Effector CD8-positive, alpha-beta T cell (primary cell): ENCODE data around the gene STAMBP.
"Not testable (repeated sequence)": the region's sequence is repeated elsewhere in the genome, so short reads cannot be mapped to it uniquely, and the experiment has no call there.

ENCODE experiments used
- DNase-seq: peaks from one replicate; lab custom pipeline; 2025; lab: John Stamatoyannopoulos, UW

Gene STAMBP

GRCh38 chr2:73887596-73888353, 59.0 kb downstream of the STAMBP start:
- DNase-seq: not testable (repeated sequence)

DNA sequence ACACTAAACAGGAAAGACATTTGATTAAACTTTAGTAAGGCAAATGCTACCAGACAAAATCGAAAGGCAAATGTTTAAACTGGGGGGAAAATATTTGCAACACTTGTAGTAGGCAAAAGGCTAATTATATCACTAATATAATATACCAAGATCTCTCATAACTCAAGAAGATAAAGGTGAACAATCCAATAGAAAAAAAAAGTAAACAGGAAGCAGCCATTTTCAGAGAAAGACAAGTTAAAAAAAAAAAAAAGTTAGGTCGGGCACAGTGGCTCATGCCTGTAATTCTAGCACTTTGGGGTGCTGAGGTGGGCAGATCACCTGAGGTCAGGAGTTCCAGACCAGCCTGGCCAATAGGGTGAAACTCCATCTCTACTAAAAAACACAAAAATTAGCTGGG, 59.6 kb downstream of the STAMBP start:
- no peak for DNase-seq

DNA sequence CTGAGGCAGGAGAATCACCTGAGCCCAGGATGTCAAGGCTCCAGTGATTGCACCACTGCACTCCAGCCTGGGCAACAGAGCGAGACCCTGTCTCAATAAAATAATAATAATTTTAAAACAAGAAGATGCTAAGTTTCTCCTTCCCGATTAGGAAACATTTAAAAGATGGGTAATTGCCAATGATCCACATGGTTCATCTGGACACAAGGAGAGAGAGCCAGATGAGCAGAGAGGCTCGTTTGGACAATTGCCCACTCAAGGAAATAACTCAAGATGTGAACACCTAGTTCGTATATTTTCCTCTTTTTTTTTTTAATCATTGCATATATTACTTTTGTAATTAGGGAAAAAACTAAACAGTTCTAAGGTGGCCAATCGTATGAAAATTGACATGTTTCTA, 60.4 kb downstream of the STAMBP start:
- no peak for DNase-seq

DNA sequence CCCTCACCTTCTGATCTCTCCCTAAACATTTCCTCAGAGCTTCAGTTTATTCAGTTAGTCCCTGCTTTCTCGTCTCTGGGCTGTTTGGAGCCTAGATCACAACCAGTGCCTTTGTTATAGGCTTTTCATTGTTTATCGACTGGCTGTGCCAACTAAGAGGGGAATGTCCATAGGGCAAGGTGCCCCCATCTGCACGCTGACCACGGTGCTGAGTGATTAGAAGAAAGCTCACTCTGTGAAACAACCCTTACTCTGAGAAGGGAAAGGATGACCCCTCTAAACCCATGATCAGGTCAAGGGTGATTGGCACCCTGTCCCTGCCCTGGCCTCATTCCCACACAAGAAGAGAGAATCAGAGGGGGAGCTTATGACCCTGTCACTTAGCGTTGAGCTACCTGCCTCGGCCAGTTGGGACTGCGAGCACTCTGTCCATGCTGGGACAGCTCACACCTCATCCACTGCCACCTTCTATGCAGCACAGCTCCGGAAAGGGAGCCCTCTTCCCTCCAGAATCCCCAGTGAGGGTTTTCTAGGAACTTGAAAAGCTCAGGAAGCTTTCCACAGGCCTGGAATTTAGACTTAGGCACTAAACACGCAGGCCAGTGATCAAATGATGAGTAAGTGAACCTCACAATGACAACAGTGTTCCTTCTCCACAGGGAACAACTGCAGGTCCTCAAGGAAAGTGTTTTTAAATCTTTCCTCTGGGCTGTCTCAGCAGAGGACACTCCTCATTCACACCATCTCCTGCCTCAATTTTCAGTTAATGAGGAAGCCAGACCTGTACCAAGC, 61.7 kb downstream of the STAMBP start:
- no peak for DNase-seq

DNA sequence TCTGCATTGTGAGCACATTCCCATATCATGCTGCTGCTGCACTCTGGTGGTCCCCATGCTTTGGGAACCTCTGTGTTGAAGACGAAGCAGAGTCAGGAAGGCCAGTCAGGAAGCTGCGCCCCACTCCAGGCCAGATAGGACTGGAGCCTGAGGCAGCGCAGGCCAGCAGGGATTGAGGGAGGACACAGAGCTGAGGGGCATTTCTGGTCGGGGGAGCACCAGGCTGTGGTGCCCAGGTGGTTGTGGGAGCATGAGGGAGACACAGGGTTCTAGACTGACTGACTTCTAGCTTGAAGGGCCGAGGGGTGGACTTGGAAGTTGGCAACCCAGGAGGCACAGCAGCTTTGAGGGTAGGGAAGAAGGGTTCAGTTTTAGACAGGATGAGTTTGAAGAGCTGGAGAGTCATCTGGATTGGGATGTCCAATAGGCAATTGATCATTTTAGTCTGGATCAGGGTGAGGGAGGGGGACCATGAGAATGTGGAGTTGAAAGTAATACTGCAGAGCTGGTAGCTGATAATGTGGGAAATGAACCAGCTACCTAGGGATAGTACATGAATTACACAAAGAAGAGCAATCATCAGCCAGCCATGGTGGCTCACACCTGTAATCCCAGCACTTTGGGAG, 62.6 kb downstream of the STAMBP start:
- no peak for DNase-seq

DNA sequence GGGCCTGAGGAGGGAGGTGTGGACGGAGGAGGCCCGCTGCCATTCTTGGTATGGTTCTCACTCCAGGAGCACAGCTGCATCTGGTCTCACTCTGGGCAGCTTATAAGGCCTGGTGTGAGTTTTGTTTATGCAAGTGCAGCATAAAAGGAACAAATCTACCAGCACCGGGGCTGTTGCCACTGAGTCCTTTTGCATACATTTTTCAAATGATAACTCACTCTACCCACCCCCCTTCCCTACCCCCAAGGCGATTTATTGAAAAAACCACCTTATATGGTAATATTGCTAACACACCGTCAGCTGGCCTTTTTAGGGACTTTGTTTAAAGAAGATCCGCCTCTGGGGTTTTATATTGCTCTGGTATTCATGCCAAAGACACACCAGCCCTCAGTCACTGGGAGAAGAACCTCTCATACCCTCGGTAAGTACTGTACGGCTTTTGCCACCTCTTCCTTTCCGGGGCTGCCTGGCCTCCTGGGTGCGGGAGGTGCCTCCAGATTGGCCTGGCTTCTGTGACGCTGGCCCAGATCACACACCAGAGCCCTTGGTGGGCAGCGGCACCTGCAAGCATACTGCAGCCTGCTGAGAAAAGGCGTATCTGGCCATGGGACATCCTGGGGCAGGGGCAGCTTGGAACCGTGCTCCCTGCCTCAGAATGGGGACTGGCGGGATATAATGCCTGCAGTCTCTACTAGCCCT, 64.0 kb downstream of the STAMBP start, which contains the start of gene ACTG2:
Gene ACTG2, plus strand, starts transcription at position 378 of the 699 bp plus-strand sequence. CDS start 8,304 bp downstream, outside the sequence.
- DNase-seq: no peak

- DNase-seq: no peak
Observed at GRCh38 chr2:73893764-73894474, 65.2 kb downstream of the STAMBP start.

DNA sequence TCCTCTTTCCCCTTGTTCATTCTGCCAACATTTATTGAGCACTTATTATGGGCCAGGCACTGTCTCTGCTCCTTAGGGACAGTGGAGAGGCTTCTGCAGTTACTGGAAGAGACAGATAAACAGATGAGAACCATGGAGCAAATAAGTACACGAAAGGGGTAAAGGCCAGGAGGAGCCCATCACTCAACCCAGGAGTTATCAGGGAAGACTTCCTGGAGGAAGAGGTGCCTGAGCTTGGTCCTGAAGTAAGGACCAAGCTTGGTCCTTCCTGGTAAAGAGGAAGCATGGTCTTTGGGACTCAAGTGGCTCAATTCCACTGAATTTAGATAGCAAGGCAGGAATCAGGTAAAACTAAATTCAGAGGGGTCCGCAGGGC, 65.7 kb downstream of the STAMBP start:
- DNase-seq: no peak

DNA sequence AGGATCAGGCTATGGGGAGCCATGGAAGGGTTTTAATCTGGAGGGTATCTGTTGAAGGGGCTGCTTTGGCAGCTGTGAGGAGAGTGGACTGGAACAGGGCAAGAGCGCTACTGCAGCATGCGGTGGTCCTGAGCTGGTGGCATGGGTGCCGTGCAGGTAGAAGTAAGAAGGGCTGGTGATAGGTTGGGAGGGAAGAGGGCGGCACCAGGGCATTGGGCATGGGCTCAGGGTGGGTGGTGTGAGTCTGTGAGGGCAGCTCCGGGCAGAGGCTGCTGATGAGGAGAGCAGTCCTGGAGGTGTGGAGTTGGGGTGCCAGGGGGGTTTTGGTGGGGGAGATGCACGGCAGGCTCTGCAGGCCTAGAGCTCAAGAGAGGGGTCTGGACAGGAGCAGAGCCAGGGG, 66.1 kb downstream of the STAMBP start:
- no peak for DNase-seq

- DNase-seq: no peak
Observed at GRCh38 chr2:73895473-73895872, 66.7 kb downstream of the STAMBP start.

GRCh38 chr2:73896362-73897239, 67.8 kb downstream of the STAMBP start:
- no peak for DNase-seq

GRCh38 chr2:73897240-73897583, 68.5 kb downstream of the STAMBP start:
- DNase-seq: no peak

DNA sequence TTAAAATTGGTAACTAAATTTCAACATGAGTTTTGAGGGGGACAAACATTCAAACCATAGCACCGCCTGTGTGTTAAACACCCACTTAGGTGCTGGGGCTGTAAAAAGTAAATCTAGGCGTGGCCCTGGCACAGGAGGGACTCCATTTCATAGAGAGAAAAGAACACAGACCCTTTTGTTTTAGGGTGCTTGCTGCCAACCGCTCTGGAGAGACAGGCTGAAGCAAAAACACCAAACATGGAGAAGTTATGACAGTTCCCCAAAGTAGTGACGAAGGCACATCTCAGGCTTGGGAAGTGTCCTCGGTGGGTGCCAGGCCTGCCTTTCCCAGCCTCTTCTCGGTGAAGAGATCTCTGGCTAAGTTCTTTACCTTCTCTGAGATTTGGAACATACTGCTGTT, 69.2 kb downstream of the STAMBP start:
- DNase-seq: no peak

- no peak for DNase-seq
Observed at GRCh38 chr2:73899801-73900336, 71.1 kb downstream of the STAMBP start.

GRCh38 chr2:73901143-73901542, 72.4 kb downstream of the STAMBP start:
- DNase-seq: no peak

GRCh38 chr2:73902284-73902683, 73.5 kb downstream of the STAMBP start:
- DNase-seq: no peak

- DNase-seq: no peak
Observed at GRCh38 chr2:73903313-73903712, 74.6 kb downstream of the STAMBP start.

DNA sequence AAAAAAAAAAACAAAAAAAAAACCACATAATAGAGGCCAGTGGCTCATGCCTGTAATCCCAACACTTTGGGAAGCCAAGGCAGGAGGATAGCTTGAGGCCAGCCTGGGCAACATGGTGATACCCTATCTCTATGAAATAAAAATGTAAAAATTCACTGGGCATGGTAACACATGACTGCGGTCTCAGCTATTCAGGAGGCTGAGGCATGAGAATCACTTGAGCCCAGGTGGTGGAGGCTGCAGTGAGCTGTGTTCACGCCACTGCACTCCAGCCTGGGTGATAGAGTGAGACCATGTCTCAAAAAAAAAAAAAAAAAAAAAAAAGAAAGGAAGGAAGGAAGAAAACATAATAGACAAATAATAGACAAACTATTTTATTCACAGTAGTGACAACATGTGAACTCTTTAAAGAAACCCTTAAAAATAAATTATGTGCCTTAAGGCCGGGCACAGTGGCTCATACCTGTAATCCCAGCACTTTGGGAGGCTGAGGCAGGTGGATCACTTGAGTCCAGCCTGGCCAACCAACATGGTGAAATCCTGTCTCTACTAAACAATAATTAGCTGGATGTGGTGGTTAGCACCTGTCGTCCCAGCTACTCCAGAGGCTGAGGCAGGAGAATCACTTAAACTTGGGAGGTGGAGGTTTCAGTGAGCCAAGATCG, 75.3 kb downstream of the STAMBP start:
- not testable (repeated sequence) for DNase-seq

DNA sequence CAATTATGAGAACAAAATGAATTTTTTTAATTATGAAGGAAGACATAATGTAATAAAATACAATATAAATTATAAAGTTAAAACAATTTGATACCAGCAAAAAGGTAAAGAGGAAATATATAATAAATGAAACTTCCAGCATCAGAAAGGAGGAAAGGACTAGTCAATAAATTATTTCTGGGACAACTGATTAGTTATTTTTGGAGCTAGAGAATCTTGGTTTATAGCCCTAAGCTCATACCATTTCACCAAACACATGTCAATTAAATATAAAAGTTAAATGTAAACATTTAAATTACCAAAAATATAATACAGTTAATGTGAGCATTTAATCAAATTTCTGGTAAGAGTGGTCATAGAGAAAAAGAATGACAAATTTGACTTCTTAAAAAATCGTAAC, 76.2 kb downstream of the STAMBP start:
- no peak for DNase-seq
